GM18520 (cell line): ENCODE results near the gene SERHL2.
"Not testable (repeated sequence)": the region's sequence is repeated elsewhere in the genome, so short reads cannot be mapped to it uniquely, and the experiment has no call there.

Source experiments
- ATAC-seq: cut with Tn5 transposase; IDR thresholded peaks from one replicate; pipeline ENCODE4 v1.9.1; 2021; ENCODE audit not compliant: unreplicated experiment

Gene SERHL2

DNA sequence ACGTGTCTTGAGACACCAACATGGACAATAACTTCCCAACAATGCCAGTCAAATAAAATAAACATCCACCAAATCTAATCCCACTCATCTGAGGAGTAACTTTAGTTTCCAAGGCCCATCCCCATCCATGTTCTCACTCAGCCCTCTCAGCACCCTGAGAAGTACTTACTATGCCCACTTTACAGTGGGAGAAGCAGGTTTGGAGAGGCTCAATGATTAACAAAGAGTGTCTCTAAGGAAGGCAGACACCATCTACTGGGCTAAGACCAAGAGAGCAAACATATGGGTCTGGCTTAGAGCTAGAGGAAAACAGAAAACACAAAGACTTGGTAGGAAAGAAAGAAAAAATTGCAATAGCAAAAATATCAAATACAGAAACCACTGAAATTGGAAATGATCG lies 49.7 kb downstream of the SERHL2 start:
- no peak for ATAC-seq

DNA sequence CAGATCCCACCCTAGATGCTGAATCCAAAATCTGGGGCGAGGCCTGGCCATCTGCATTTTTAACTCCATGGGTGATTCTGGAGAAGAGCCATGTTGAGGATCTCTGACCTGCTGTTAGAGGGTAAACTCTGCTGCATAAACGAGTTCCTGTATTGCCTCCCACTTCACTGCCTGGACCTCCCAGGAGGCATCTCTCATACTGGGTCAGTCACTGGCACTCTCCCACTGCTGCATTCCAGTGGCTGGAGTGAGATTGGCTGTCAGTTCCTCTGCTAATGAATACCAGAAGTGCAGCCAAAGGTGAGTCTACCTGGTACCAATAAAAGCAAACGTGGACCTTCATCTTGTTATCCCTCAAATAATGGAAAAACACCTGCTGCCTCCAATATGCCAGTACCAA lies 50.6 kb downstream of the SERHL2 start:
- ATAC-seq: no peak

DNA sequence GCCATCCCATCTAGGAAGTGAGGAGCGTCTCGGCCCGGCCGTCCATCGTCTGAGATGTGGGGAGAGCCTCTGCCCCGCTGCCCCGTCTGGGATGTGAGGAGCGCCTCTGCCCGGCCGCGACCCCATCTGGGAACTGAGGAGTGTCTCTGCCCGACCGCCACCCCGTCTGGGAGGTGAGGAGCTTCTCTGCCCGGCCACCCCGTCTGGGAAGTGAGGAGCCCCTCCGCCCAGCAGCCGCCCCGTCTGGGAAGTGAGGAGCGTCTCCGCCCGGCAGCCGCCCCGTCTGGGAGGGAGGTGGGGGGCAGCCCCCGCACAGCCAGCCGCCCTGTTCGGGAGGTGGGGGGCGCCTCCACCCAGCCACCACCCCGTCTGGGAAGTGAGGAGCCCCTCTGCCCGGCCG lies 53.9 kb downstream of the SERHL2 start:
- ATAC-seq: not testable (repeated sequence)

DNA sequence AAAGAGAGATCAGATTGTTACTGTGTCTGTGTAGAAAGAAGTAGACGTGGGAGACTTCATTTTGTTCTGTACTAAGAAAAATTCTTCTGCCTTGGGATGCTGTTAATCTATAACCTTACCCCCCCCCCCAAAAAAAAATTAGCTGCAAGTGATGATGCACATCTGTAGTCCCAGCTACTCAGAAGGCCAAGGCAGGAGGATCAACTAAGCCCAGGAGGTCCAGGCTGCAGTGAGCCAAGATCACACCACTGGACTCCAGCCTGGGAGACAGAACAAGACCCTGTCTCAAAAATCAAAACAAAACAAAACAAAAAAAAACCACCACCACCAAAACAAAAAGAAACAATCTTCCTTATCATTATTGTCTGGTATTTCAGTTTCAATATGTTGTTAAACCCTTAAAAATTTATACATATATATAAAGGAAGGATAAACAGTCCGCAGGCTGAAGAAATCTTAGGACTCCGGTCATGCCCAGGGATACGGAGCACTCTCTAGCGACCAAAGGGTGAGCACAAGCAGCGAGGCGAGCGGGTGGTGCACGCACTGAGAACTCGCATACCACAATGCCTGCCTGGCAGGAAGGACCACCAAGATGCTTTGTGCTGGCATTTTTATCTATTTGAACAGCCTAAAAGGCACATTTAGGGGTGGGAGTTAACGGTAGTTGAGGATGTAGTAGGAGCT lies 54.5 kb downstream of the SERHL2 start:
- no peak for ATAC-seq

DNA sequence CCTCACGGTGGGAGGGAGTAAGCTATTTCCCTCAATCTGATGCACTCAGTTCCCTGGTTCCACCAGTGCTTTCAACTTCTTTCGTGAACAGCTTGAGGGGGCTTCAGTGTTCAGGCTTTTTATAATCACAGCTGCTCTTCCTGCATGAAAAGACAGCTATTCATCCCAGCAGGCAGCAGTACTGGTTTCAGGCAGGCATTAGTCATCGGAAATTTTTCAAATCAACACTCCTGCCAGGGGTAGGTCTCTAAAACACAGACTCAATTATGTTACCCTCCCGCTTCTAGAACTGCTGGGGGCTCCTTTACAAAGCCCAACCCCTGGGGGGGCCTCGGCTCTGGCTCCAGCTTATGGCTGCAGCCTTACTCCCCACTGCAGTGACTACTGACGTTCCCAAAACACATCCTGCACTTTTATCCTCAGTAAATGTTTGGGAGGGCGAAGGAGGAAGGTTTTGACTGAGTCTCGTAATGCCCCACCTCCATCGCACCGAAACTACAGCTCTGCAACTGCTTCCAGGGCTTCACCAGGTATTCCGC lies 55.1 kb downstream of the SERHL2 start:
- no peak for ATAC-seq

DNA sequence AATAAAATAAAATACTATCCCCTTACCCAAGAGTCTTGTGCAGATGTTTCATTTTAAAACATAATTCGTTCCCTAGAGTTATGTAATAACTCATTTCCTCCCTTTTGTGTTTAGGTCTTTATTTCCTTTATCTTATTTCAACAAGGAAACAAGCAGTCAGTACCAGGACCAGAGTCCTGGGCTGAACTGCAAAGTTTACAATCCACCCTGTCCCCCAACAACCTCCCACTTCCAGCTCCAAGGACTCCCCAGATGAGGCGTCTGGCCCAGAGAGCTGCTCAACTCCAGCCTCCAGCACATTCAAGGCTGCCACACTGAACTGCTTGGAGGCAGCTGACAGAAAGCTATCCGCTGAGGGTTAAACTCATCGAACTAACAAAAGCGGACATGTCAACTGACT lies 56.4 kb downstream of the SERHL2 start:
- ATAC-seq: no peak

DNA sequence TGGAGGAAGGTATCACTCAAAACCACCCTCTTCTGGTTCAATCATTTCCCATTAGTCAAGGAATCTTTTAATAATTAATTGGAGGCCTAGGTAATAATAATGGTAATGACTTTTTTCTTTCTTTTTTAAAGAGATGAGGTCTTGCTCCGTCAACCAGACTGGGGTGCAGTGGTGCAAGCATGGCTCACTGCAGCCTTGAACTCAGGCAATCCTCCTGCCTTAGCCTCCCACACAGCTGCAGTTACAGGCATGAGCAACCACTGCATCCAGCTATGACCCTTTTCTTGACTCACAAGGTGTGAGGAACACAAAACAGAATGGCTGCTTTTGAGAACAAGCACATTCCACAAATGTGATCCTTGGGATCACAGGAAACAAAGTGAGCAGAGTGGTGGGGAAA lies 57.3 kb downstream of the SERHL2 start:
- no peak for ATAC-seq

DNA sequence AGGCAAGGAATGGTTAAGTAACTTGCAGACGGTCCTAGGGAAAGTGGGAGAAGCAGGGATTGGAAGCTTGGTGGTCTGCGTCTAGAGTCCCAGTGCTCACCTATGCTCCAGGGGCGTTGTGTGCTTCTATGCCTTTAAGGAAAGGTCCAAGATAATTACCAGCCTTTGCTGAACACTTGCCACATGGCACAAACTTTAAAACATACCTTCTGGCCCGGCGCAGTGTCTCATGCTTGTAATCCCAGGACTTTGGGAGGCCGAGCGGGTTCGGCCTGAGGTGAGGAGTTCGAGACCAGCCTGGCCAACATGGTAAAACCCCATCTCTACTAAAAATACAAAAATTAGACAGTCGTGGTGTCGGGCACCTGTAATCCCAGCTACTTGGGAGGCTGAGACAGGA lies 58.6 kb downstream of the SERHL2 start:
- no peak for ATAC-seq

DNA sequence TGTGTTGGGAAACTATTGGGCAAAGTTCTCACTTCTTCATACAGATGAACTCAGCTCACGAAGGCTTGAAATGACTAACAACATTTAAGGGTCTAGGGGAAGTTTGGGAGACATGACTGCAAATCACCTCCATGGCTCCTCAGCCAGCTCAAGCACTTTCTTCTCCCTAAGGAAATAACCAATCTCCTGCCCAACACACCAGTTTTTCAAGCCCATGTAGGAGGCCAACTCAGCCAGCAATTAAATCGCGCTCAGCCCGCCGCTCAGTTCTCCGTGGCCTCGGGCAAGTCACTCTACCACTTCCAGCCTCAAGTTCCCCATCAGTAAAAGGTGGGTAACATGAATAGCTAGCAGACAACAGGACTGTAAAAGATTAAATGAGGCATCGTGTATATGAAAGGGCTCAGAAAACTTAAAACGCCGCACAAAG lies 60.1 kb downstream of the SERHL2 start:
- ATAC-seq: no peak

DNA sequence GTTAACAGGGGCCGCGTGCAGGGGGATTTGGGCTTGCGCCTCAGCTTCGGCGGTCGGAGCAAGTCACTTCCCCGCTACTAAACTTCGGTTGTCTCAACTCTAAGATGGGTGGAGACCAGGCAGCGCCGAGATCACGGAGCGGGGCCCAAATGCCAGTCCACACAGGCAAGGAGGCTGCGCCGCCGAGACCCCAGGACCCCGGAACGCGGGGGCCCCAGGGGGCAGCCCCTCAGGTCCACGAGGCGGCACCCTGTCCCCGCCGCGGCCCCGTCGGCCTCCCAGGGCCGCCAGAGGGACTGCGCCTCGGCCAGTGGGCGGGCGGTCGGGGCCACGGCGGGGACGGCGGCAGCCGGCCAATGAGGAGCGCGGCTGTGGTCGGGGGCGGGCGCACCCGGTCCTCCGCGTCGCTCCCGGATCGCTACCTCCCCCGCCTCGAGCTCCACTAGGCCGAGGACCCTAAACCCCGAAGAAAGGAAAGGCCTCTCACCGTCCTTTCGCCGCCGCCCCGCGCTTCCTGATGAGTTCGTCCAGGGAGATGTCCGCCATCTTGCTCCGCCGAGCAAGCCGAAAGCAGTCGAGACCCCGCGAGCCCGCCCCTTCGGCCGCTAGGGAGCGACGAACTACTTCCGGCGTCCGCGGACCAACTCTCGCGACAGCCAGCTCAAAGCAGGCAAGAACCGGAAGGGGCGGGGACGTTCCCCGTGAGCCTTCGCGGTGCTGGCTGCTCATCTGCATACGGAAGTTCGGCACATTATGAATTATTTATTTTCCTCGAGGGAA lies 60.7 kb downstream of the SERHL2 start, which contains the start of gene POLDIP3:
Gene POLDIP3 (minus strand): TSS at position 572 of the 780 bp plus-strand sequence. CDS start 26 bp downstream, at position 546.
- ATAC-seq: peak; percentile 68

DNA sequence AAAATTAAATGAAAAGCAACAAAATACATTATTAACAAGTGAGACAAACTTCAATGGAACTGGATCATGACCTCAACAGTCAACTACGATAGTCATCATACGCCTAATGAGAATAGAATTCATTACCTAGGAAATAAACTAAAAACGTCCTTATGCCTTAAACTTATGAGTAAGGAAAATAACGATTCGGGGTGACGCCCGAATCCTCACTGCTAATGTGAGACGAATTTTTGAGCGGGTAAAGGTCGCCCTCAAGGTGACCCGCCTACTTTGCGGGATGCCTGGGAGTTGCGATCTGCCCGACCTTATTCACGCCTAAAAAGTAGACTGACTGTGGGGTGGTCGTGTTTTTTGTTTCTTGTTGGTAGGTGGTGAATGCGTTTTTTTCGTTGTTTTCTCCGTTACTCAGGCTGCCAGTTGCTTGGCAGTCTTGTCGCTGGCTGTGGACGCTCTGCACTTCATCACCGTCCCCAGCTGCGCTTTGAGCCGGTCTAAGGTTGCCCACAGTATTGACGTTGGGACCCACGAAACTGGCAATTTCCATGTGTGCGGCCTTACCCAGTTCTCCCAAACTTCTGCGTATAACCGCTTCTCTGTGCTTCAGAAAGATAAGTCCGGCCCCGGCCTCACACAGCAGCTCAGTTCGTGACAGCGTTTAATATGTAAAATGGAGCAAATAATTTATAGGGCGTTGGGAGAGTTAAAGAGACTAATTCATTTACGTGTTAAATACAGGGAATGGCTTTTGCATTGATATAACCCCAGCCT lies 61.5 kb downstream of the SERHL2 start:
- ATAC-seq: peak; percentile 40

DNA sequence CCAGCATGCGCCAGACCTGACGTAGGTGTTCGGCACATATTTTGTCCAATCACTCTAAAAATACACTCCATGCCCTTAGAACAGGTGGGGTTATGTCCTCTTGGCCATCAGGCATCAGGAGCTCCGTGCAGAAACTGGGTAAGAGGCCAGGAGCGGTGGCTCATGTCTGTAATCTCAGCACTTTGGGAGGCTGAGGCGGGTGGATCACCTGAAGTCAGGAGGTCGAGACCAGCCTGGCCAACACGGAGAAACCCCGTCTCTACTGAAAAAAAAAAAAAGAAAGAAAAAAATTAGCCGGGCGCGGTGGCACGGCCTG lies 62.1 kb downstream of the SERHL2 start:
- ATAC-seq: not testable (repeated sequence)

DNA sequence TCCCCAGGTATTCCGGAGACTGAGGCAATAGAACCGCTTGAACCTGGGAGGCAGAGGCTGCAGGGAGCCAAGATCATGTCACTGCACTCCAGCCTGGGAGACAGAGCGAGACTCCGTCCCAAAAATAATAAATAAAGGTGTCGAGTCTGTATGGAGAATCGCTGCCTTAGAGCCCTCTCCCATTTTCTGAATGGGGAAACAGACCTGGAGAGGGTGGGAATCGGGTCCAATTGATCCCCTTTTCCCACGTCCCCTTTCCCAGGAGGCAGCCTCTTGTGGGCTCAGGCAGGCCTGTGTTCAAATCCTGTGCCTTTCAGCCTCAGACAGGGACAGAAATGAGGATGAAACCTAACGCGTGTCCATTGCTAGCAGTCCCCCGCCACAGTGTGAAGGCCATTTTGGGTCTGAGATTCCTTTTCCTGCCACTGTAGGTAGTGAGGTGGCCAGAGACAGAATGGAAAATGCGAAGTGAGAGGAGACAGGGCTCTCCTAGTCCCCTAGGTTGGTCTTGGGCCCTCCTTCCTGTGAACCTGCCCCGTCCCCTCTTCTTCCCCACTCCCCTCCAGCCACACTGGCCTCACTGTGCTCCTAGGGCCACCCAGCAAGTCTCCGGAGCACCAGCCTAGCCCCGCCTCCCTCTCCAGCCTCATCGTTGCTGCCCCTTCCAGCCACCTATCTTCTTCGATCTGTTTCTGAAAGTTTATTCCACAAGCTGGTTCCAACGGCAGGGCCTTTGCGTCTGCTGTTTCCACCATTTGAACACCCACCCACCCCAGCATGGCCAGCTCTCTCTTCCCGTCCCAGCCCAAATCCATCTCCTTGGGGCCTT lies 63.6 kb downstream of the SERHL2 start:
- no peak for ATAC-seq

DNA sequence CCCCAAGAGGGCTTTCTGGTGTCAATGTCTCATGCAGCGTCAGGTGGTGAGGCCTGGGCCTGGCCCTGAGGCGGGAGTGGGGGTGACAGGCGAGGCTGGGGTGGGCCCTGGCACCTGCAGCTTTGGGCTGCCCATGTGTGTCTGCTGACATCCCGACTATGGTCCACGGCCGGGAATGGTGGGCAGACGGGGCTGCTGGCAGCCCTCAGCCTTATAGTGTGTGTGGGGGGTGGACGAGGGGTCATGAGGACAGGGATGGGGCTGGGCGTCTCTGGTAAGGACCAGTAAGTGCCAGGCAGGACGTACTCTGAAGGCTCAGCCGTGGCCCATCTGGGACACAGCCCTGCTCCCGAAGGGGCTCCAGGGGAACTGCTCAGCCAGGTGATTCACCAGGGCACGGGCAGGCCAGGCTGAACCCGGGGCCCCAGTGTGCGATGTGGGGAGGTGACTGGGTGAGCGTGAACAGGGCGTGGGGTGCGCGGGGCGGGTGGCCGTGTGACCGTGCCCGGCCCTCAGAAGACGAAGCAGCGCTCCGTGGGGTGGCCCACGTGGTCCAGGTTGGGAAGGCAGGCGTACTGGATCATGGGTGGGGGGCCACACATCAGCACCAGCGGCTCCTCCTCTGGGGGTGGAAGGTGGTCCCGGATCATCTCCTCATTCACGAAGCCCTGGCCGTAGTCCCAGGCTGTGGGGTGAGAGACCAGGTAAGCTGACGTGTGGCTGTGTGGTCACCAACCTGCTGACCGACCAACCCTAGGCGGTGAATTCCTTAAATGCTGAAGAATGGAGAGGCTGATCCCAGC lies 65.7 kb downstream of the SERHL2 start:
- ATAC-seq: no peak

DNA sequence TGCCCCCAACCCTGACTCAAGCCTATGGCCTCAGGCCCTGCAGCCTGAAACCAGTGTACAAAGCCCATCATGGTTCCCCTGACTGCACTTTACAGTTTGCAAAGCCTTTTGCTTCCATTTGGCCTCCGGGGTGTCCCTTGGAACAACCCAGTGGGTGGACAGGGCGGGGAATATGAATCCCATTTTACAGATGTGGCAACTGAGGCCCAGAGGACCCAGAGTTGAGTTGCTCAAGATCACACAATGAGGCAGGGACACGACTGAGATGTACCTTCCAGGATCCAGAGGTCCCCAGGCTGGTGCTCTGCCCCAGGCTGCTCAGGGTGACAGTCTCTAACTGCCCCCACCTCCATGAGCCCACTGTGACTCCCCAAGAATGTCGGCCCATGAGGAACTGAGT lies 66.3 kb downstream of the SERHL2 start:
- no peak for ATAC-seq

DNA sequence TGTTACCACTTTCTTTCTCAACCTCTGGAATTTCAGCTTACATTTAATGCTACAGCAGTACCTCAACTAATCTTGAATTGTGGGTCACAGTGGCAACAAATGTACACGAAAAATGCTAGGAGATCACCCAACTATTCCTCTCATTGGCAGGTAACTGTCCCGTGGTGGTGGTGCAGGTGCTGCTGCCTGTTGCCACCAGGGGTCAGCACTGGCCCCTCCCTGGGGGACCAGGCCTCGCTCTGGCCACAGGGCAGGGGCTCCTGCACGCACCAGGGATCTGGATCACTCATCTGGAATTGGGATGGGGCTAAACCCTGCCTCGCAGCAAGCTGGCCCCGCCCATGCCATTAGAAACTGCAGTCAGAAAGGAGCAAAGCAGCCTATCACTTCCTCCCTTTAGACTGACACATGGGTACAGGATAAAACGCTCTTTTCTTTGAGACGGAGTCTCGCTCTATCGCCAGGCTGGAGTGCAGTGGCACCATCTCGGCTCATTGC lies 67.8 kb downstream of the SERHL2 start:
- no peak for ATAC-seq

DNA sequence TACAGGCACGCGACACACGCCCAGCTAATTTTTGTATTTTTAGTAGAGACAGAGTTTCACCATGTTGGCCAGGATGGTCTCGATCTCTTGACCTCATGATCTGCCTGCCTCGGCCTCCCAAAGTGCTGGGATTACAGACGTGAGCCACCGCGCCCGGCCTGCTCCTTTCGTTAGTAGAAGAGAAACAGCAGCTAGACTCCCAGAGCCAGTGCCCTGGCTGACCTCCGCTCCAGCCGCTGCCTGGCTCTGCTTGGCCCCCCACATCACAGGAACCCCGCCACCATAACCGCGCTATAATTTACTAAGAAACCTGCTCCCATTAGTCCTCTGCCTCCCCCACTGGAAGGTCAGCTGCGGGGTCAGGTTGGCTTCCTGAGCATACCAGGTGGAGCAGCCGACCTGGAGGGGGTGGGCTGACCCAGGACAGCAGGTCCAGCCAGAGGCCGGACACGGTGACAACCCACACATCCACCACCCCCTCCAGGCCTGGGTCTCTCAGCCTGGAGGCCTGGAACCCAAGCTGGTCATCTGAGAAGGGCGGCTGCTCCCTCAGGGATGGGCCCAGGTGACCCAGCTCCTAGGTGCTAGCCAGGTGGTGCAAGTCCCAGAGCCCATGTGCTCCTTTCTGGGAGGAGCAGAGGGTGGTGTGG lies 68.4 kb downstream of the SERHL2 start:
- no peak for ATAC-seq

DNA sequence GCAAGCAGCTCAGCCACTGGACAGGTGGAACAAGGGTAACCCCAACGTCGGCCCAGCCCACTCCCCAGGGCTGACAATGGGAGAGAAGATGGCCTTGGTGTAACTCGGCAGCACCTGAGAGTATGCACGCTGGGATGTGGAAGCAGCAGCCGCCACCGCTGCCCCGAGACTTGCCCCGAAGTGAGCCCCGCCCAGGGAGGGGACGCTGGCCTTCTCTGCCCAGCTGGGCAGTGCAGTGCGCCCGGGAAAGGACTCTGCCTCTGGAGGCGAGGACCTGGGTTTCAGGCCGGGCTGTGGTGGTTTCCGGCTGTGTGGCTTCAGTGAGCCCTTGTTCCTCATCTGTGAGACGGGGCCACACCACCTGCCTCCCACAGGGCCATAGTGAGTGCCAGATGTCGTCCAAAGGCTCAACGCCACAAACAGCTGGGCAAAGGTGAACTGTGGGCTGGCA lies 69.6 kb downstream of the SERHL2 start:
- ATAC-seq: no peak
